GM12891 (cell line): Measurements from ENCODE around the gene KITLG.
"Not testable (repeated sequence)": the region's sequence is repeated elsewhere in the genome, so short reads cannot be mapped to it uniquely, and the experiment has no call there.

Experiments
- DNase-seq: peaks from one replicate; pipeline ENCODE4 v3.0.0; 2011; ENCODE audit warnings: low spot score; ENCODE audit not compliant: insufficient read length
- FAIRE-seq: peaks from 2 replicates; lab custom pipeline; 2011; peaks lifted over from hg19 to GRCh38; lab: Jason Lieb, UNC
- PAX5 ChIP-seq: IDR thresholded peaks from 2 replicates; pipeline ENCODE4 v1.6.1; 2011; ENCODE audit warnings: low read length, moderate library complexity, mild to moderate bottlenecking; ENCODE audit not compliant: insufficient read depth, severe bottlenecking
- POLR2A ChIP-seq: IDR thresholded peaks from 2 replicates; pipeline ENCODE4 v1.6.1; 2011; ENCODE audit warnings: low read depth, low read length, control low read depth
- POLR2AphosphoS5 ChIP-seq: IDR thresholded peaks from 2 replicates; pipeline ENCODE4 v1.6.1; 2011; ENCODE audit warnings: low read depth, low read length, control low read depth
- POU2F2 ChIP-seq: IDR thresholded peaks from 2 replicates; pipeline ENCODE4 v1.6.1; 2011; ENCODE audit warnings: low read depth, mild to moderate bottlenecking, control low read depth, low read length, moderate library complexity
- SPI1 ChIP-seq: IDR thresholded peaks from 2 replicates; pipeline ENCODE4 v1.6.1; 2011; ENCODE audit warnings: low read depth, low read length, control low read depth
- TAF1 ChIP-seq: IDR thresholded peaks from 2 replicates; pipeline ENCODE4 v1.6.1; 2011; ENCODE audit warnings: low read depth, low read length, control low read depth

Gene KITLG

DNA sequence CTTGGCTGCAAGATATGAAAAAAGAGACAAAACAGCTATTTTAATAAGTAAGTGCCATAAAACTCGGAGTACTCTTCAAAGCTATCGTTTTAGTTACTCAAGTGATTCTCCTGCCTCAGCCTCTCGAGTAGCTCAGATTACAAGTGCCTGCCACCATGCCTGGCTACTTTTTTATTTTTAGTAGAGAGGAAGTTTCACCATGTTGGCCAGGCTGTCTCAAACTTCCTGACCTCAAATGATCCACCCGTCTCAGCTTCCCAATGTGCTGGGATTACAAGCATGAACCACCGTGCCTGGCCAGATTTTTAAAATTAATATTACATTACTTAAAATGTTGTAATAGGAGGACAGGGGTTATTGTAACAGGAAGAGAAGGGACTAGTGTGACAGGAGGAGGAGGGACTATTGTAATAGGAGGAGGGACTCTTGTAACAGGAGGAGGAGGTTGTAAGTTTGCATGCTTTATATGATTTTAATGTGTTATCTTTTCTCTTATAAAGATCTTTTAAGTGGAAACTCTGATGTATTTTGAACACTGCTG is 61.3 kb downstream of the KITLG start:
- FAIRE-seq (no peak), DNase-seq (no peak)

DNA sequence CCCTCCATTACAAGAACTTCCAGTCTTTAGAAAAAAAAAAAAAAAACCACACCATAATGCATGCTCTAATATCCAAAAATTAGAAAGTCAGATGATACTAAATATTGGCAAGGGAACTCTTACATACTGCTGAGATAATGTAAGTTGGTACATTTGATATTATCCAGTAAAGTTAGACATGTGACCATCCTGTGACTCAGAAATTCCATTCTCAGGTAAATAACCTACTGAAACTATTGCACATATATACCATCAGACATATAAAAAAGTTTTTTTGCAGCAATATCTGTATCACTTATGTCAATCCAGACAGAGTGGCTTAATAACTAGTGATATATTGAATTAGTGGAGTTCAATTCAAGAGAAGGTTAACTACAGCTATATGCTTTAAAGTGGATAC is 63.5 kb downstream of the KITLG start:
- DNase-seq (no peak), FAIRE-seq (no peak)
- TF ChIP-seq TAF1 (no peak), PAX5 (no peak), POU2F2 (no peak), POLR2AphosphoS5 (no peak)

More for the DNA sequence above, 61.3 kb downstream of the KITLG start:
- no peak for TF ChIP-seq PAX5
- TF ChIP-seq POLR2A: no peak
- no peak for TF ChIP-seq POLR2AphosphoS5
- no peak for TF ChIP-seq SPI1
- no peak for TF ChIP-seq TAF1
- TF ChIP-seq POU2F2: no peak

DNA sequence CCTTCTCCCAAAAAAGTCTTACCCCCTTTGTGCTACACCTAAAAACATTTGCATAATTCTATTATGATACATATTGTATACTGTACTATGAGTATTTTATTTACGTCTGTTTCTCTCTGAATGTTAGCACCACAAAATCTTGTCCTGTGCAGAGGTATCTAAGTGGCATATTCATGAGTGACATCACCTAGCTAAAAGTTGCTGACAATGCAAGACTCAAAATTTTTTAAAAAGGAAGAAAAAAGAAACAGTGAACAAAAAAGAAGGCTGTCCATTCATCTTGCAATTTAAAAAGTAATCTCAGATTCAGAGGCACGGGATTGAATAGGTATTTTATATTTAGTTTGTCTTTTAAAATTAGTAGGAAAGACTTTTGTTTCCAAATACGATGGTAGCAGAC is 69.4 kb downstream of the KITLG start:
- DNase-seq (no peak), FAIRE-seq (no peak)
- no peak for TF ChIP-seq TAF1
- no peak for TF ChIP-seq POU2F2
- no peak for TF ChIP-seq SPI1
- no peak for TF ChIP-seq PAX5
- no peak for TF ChIP-seq POLR2AphosphoS5
- no peak for TF ChIP-seq POLR2A

DNA sequence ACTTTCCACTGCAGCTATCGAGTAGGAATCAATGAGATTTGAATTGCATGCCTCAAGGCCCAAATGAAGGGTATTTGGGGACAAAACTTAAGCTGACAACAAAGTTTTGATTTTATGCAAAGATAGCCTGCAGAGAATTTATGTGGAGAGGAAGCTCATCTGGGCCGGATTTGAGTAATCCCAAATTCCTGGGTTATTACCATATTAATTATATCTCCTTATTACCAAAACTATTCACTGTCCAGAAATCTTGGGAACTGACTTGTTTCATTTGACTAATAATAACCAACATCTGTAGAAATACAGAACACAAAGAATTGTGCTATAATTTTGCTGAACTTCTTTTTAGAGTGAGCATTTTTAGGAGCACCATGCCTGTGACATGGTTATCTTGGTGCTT is 70.4 kb downstream of the KITLG start:
- TF ChIP-seq SPI1 (no peak), TAF1 (no peak), POU2F2 (no peak), PAX5 (no peak)
- FAIRE-seq (no peak), DNase-seq (no peak)

DNA sequence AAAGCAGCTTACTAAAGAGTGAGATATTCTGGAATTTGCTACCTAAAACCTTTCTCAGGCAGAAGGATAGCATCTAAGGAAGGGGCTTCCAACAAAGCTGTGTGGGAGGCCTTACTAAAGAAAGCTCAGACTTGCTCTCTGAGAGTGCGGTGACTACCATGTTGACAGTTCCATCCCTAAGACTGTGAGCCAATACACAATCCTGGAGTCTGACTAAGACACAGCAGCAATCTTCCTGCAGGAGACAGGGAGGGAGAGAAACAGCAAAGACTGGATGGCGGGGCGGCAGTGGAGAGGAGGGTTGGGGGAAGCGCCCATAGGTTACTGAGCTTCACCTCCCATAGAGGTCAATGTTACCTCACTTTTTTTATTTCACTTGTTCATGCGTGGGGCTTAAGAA is 70.9 kb downstream of the KITLG start:
- no peak for DNase-seq
- TF ChIP-seq PAX5 (no peak), POLR2A (no peak), TAF1 (no peak), POLR2AphosphoS5 (no peak), POU2F2 (no peak), SPI1 (no peak)
- no peak for FAIRE-seq

DNA sequence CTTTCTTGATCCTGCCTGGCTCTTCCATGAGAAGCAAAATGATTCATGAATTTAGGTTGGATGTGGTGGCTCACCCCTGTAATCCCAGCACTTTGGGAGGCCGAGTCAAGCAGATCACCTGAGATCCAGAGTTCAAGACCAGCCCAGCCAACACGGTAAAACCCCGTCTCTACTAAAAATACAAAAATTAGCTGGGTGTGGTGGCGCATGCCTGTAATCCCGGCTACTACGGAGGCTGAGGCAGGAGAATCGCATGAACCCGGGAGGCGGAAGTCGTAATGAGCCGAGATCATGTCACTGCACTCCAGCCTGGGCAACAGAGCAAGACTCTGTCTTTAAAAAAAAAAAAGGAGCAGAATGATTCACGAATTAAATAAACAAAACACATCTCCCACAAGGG is 72.4 kb downstream of the KITLG start:
- DNase-seq, FAIRE-seq: not testable (repeated sequence)

DNA sequence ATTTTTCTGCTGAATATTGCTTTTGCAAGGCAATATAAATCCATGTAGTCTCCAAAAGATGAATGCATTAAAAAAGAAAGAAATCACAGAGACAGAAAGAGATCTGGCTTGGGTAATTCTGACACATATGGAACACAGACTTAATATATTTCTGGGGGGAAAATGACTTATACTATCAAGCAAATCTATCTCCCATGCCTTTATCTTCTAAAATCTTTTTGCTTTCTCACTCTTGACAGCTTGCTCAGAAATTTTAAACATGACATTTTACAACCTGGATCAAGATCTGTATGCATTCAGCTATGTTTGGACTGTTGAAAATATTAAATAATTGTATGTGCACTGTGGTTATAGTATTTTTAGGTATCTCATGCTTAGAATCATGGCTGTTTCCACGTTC is 73.0 kb downstream of the KITLG start:
- DNase-seq (no peak), FAIRE-seq (no peak)
- no peak for TF ChIP-seq PAX5
- TF ChIP-seq POLR2A: no peak
- no peak for TF ChIP-seq SPI1
- TF ChIP-seq POU2F2: no peak
- no peak for TF ChIP-seq TAF1
- no peak for TF ChIP-seq POLR2AphosphoS5

DNA sequence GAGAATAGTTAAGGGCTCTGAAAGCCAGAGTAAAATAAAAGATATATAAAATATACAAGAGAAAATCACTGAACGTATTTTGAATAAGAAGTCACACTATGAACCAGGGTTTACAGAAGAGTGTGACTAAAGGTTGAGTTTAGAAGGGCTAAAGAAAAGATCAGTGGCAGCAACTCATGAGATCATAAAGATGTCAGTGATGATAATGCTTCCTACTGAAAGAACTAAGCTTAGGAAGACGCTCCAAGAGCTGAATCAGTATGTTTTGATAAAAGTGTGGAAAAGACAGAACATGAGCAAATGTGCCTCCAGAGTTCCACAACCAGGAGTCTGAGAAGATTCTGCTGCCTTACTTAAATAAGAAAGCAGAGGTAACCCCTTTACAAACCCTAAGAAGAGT is 74.6 kb downstream of the KITLG start:
- DNase-seq (no peak), FAIRE-seq (no peak)
- no peak for TF ChIP-seq PAX5
- no peak for TF ChIP-seq TAF1
- no peak for TF ChIP-seq POU2F2
- TF ChIP-seq POLR2AphosphoS5: no peak
- TF ChIP-seq POLR2A: no peak
- TF ChIP-seq SPI1: no peak

DNA sequence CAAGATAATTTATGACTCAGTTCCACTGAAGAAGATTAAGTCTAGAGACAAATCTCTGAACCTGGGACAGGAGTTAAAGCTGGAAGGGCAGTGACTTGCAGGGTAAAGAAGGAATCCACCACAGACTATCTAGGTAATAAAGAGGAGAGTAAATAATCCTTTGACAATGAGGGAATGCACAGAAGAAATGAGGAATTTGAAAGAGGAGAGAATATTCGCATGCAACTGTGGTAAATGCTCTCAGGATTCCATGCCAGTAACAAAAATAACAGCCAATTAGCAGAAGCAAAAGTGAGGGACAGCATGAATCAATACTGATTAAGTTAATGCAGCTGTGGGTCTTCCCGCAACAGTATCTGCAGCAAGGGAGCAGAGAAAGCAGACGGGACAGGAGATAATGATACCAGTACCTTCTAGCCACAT is 77.0 kb downstream of the KITLG start:
- no peak for FAIRE-seq
- TF ChIP-seq PAX5: no peak
- no peak for TF ChIP-seq TAF1
- no peak for TF ChIP-seq POLR2AphosphoS5
- no peak for TF ChIP-seq POLR2A
- TF ChIP-seq POU2F2: no peak
- no peak for TF ChIP-seq SPI1
- DNase-seq: no peak

DNA sequence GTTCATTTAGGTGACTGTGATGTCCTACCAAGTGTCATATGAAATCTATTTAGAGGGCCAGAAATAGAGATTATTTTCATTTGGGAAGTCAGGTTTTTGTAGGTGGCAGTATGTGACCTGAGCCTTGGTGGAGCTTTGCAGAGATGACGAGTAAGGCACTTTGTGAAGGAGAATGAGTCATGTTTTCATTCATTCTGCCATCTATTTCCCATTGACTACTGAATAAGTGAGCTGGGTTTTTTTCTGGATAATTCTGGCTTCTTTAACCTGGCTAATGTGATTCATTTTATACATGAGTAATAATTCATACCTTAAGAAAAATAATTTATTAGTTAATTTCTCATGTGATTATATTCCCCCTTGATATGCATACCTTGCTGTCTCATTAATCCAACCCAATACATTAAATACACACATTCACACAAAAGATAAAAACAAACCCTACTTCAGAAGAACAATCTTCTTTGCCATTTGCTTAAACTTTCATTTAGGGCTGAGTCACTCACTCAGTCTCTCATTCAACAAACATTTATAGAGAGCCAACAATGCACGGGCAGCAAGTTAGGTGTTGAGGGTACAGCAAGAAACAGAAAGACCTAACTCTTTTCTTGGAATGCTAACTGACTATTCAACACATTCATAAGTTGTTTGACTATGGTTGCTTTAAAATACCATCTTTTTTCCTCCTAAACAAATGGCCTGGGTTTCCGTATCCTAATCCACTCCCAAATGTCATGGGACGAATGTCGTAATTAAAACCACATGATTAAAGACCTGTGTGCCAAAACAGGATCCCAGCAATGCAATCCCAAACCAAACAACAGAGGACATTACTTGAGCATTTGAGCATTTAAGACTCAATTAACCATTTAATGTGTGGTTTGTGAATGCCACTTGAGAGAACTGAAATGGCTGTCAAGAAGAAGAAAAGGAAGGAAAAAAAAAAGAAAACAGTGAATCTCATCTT is 78.0 kb downstream of the KITLG start:
- FAIRE-seq (no peak), DNase-seq (no peak)
- TF ChIP-seq SPI1 (no peak), TAF1 (no peak), POLR2A (no peak), POLR2AphosphoS5 (no peak), POU2F2 (no peak), PAX5 (no peak)
